ENCODE data around the gene CYP2W1.

- no peak for TF ChIP-seq CTCF (conservative IDR thresholded peaks at IDR 0.05)
- TF ChIP-seq EZH2 (IDR thresholded peaks at IDR 0.05; ENCODE audit: low read depth) = no peak
Measured at GRCh38 chr7:1016577-1017531, 33.9 kb downstream of the CYP2W1 start.

All from PC-9 (cell line).